Endothelial cell (in vitro differentiated cells): ENCODE measurements around the gene SLCO3A1. TPM values are rescaled to one million over a fixed set of nuclear protein-coding genes. Genes with fewer than 3 reads are reported as not detected.

Source experiments
- DNase-seq: peaks from one replicate; pipeline ENCODE4 v3.0.0; 2021; ENCODE audit warnings: low spot score
- H3K27ac Mint-ChIP-seq: one replicate; pipeline ENCODE4 v1.8.0; 2021; ENCODE audit warnings: mixed read lengths, inconsistent platforms; ENCODE audit not compliant: unreplicated experiment
- H3K27me3 Mint-ChIP-seq: one replicate; pipeline ENCODE4 v1.8.0; 2021; ENCODE audit warnings: mild to moderate bottlenecking, moderate library complexity, mixed read lengths, inconsistent platforms; ENCODE audit not compliant: unreplicated experiment
- H3K36me3 Mint-ChIP-seq: one replicate; pipeline ENCODE4 v1.8.0; 2021; ENCODE audit warnings: mild to moderate bottlenecking, low read depth, mixed read lengths, inconsistent platforms; ENCODE audit not compliant: unreplicated experiment
- H3K4me1 Mint-ChIP-seq: one replicate; pipeline ENCODE4 v1.8.0; 2021; ENCODE audit warnings: mild to moderate bottlenecking, mixed read lengths, inconsistent platforms; ENCODE audit not compliant: unreplicated experiment
- H3K4me3 Mint-ChIP-seq: one replicate; pipeline ENCODE4 v1.8.0; 2021; ENCODE audit warnings: mild to moderate bottlenecking, mixed read lengths, inconsistent platforms; ENCODE audit not compliant: unreplicated experiment
- H3K9me3 Mint-ChIP-seq: one replicate; pipeline ENCODE4 v1.8.0; 2021; ENCODE audit warnings: mixed read lengths, inconsistent platforms; ENCODE audit not compliant: unreplicated experiment
- total RNA-seq: library from RNA; stranded (reverse); fragmentation: NEBNext Ultra II Directional; extraction: Animal tissue kit (Norgen Biotek cat#: 25700); gene quantifications from one replicate; pipeline ENCODE4 v1.2.1, GENCODE V29; 2021; ENCODE audit not compliant: unreplicated experiment
- TF ChIP-seq, protein P1 (sequence below): fragments of 200-600 bp; sonication (generic); IDR thresholded peaks from one replicate; pipeline ENCODE4 v1.5.0; 2021; ENCODE audit warnings: antibody characterized with exemption; ENCODE audit not compliant: unreplicated experiment

The SLCO3A1 gene
- total RNA-seq, 1 donor from 2014 or later, result 30.9 TPM

- Mint-ChIP-seq H3K4me1 (no peaks in the 10 kb centered on the region), H3K27ac (no peak overlapping the region), H3K36me3 (no peaks in the 10 kb centered on the region), H3K4me3 (no peak overlapping the region), H3K9me3 (no peaks in the 10 kb centered on the region), H3K27me3 (no peaks in the 10 kb centered on the region)
- no peak for DNase-seq
- TF ChIP-seq, protein P1, sequence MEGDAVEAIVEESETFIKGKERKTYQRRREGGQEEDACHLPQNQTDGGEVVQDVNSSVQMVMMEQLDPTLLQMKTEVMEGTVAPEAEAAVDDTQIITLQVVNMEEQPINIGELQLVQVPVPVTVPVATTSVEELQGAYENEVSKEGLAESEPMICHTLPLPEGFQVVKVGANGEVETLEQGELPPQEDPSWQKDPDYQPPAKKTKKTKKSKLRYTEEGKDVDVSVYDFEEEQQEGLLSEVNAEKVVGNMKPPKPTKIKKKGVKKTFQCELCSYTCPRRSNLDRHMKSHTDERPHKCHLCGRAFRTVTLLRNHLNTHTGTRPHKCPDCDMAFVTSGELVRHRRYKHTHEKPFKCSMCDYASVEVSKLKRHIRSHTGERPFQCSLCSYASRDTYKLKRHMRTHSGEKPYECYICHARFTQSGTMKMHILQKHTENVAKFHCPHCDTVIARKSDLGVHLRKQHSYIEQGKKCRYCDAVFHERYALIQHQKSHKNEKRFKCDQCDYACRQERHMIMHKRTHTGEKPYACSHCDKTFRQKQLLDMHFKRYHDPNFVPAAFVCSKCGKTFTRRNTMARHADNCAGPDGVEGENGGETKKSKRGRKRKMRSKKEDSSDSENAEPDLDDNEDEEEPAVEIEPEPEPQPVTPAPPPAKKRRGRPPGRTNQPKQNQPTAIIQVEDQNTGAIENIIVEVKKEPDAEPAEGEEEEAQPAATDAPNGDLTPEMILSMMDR, result no peak
These were observed 74.1 kb downstream of the SLCO3A1 start for GRCh38 chr15:91927585-91927984.

- Mint-ChIP-seq H3K9me3 (no peaks in the 10 kb centered on the region), H3K27ac (no peak overlapping the region)
- TF ChIP-seq, protein P1, result no peak
These were observed 75.2 kb downstream of the SLCO3A1 start for GRCh38 chr15:91928675-91929074.

GRCh38 chr15:91929509-91929908, 76.0 kb downstream of the SLCO3A1 start:
- TF ChIP-seq, protein P1, result no peak
- no peak for DNase-seq
- Mint-ChIP-seq H3K4me1 (no peaks in the 10 kb centered on the region), H3K27me3 (no peaks in the 10 kb centered on the region), H3K9me3 (no peaks in the 10 kb centered on the region), H3K36me3 (no peaks in the 10 kb centered on the region), H3K27ac (no peak overlapping the region), H3K4me3 (no peak overlapping the region)

More at GRCh38 chr15:91928675-91929074, 75.2 kb downstream of the SLCO3A1 start:
- no peaks in the 10 kb centered on the region for H3K4me1 Mint-ChIP-seq
- no peaks in the 10 kb centered on the region for H3K36me3 Mint-ChIP-seq
- no peak overlapping the region for H3K4me3 Mint-ChIP-seq
- no peak for DNase-seq
- no peaks in the 10 kb centered on the region for H3K27me3 Mint-ChIP-seq

GRCh38 chr15:91930092-91930491, 76.6 kb downstream of the SLCO3A1 start:
- no peaks in the 10 kb centered on the region for H3K4me1 Mint-ChIP-seq
- DNase-seq, result no peak
- no peak overlapping the region for H3K4me3 Mint-ChIP-seq
- TF ChIP-seq, protein P1, result no peak
- no peaks in the 10 kb centered on the region for H3K27me3 Mint-ChIP-seq
- H3K9me3 Mint-ChIP-seq, result no peaks in the 10 kb centered on the region
- no peaks in the 10 kb centered on the region for H3K36me3 Mint-ChIP-seq
- H3K27ac Mint-ChIP-seq, result no peak overlapping the region

DNA sequence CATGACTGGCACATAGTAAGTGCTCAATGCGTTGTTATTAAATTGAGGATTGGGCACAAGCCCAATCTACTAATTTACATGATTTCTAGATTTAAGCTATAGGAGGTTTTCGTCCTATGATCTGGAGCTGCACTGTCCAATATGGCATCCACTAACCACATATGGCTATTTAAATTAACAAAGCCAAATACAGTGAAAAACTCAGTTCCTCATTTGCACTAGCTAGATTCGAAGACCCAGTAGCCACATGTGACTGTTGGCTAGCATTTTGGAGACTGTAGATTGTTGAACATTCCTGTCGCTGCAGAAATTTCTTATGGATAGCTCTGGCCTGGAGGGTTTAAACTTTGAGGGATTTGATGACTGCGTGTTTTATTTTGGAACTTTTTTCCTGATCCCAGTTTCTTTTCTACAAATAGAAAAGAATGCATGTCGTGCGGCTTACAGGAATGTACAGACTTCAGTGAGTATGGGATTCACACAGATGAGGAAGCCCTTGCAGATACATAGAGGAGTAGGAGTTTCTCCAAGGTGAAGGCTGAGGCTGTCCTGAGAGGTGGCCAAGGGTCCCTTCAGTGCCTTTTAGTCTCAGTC, 82.8 kb downstream of the SLCO3A1 start:
- H3K4me1 Mint-ChIP-seq, result peaks cover 14% of the 10 kb centered on the region
- no peak overlapping the region for H3K27ac Mint-ChIP-seq
- H3K36me3 Mint-ChIP-seq, result no peaks in the 10 kb centered on the region
- H3K27me3 Mint-ChIP-seq, result peaks cover 5% of the 10 kb centered on the region
- no peaks in the 10 kb centered on the region for H3K9me3 Mint-ChIP-seq
- no peak for DNase-seq
- TF ChIP-seq, protein P1, result no peak
- H3K4me3 Mint-ChIP-seq, result no peak overlapping the region
